ENCODE measurements around the gene TAMALIN. TPM values are rescaled to one million over a fixed set of nuclear protein-coding genes. Genes with fewer than 3 reads are reported as not detected.

Gene TAMALIN
- total RNA-seq, 1 donor from 2014 or later, result 11.1 TPM

DNA sequence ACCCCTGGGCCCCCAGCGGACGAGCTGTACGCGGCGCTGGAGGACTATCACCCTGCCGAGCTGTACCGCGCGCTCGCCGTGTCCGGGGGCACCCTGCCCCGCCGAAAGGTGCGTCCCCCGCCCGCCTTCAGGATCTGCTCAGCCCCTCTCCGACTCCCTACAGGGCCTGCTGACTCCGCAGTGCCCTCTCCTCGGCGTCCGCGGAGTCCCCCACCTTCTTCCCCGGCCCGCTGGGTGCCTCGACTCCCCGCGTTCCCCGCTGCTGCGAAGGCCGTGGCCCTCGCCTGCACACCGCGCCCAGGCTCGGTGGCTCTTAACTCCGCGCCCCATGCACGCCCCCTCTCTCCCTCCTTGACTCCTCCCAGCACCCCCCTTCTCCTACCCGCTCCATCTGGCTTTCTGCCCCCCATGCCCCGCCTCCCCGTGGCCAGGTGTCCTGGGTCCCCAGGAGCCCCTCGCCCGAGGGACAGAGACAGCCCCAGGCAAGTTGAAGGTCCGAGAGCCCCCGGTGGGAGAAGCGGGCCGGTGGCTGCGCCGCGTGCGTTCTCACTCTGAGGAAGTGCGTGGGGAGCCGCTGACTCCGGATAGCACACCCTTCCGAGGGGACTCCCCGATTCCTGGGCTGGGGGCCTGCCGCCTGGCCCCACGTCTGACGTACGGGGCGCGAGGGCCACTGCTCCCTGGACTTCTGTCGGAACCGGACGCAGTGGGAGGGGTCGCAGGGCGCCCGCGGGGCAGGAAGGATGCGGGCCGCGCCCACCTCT lies 594 bp downstream of the TAMALIN start:
- DNase-seq (ENCODE audit: low spot score), result no peak
- Mint-ChIP-seq H3K4me3 (ENCODE audit: unreplicated experiment) (peak overlapping the region; percentile 78), H3K27me3 (ENCODE audit: low read depth) (no peaks in the 10 kb centered on the region)

DNA sequence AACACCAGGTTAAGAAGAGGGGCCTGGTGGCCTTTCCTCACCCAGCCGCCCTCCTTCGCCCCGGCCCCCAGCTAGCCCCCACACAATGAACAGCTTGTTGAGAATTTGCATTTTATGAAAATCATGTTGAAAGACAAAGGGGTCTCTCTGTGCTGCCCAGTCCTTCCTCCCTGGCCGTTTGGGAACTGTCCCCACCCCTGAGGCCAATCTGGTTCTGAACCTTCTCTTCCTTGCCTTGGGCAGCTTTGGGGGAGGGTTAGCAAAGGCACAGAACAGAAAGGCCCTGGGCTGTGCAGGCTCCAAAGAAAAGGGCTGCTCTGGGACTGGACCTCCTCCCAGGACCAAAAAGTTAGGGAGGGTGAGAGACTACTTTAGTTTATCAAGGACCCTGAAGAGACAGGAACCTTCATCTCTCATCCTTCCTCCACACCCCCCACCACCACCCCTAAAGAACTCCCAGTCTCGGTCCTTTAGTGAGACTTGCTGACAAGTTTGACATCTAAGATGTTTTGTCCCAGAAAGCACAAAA lies 1.3 kb downstream of the TAMALIN start:
- TF ChIP-seq, protein P1, sequence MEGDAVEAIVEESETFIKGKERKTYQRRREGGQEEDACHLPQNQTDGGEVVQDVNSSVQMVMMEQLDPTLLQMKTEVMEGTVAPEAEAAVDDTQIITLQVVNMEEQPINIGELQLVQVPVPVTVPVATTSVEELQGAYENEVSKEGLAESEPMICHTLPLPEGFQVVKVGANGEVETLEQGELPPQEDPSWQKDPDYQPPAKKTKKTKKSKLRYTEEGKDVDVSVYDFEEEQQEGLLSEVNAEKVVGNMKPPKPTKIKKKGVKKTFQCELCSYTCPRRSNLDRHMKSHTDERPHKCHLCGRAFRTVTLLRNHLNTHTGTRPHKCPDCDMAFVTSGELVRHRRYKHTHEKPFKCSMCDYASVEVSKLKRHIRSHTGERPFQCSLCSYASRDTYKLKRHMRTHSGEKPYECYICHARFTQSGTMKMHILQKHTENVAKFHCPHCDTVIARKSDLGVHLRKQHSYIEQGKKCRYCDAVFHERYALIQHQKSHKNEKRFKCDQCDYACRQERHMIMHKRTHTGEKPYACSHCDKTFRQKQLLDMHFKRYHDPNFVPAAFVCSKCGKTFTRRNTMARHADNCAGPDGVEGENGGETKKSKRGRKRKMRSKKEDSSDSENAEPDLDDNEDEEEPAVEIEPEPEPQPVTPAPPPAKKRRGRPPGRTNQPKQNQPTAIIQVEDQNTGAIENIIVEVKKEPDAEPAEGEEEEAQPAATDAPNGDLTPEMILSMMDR (IDR thresholded peaks at IDR 0.05), result no peak
- Mint-ChIP-seq H3K27ac (ENCODE audit: unreplicated experiment) (no peak overlapping the region), H3K9me3 (ENCODE audit: low read depth) (no peaks in the 10 kb centered on the region), H3K4me3 (ENCODE audit: unreplicated experiment) (peak overlapping the region; percentile 78), H3K27me3 (ENCODE audit: low read depth) (no peaks in the 10 kb centered on the region), H3K36me3 (ENCODE audit: low read depth) (no peaks in the 10 kb centered on the region), H3K4me1 (ENCODE audit: low read depth) (peaks cover 35% of the 10 kb centered on the region)
- no peak for DNase-seq (ENCODE audit: low spot score)

More for the DNA sequence above, 594 bp downstream of the TAMALIN start:
- Mint-ChIP-seq H3K4me1 (ENCODE audit: low read depth) (peaks cover 35% of the 10 kb centered on the region), H3K36me3 (ENCODE audit: low read depth) (no peaks in the 10 kb centered on the region), H3K9me3 (ENCODE audit: low read depth) (no peaks in the 10 kb centered on the region), H3K27ac (ENCODE audit: unreplicated experiment) (no peak overlapping the region)
- TF ChIP-seq, protein P1 (IDR thresholded peaks at IDR 0.05), result no peak

DNA sequence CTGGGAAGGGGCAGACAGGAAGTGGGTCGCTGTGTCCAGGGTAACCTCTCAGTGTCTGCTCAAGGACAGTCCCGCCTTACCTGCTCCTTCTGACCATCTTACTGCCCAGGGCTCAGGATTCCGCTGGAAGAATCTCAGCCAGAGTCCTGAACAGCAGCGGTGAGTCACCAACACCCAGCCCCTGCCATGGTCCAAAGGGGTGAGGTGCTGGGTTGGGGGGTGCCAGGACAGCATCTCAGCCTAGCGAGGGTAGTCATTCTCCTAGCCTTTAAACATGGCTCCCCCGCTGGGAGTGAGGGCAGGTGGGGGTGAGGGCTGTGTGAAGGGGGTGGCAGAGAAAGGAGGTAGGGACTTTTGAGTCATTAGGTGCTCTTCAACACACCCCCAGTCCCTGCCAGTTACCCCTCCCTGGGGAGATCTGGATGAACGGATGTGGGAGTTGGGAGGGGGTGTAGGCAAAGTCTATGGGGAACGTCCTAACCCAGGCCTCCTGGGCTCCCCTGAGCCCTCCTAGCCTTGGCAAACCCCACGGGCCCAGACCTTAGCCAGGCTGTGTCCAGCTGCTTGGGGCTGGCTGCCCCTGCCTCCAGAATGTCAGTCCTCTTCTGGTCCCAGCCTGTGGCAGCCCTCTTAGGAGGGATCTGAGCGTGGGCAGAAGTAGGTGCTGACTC lies 2.5 kb downstream of the TAMALIN start:
- H3K9me3 Mint-ChIP-seq (ENCODE audit: low read depth), result no peaks in the 10 kb centered on the region
- TF ChIP-seq, protein P1 (IDR thresholded peaks at IDR 0.05), result no peak
- H3K27me3 Mint-ChIP-seq (ENCODE audit: low read depth), result no peaks in the 10 kb centered on the region
- peaks cover 35% of the 10 kb centered on the region for H3K4me1 Mint-ChIP-seq (ENCODE audit: low read depth)
- H3K27ac Mint-ChIP-seq (ENCODE audit: unreplicated experiment), result peak overlapping the region; percentile 83
- H3K36me3 Mint-ChIP-seq (ENCODE audit: low read depth), result no peaks in the 10 kb centered on the region
- no peak overlapping the region for H3K4me3 Mint-ChIP-seq (ENCODE audit: unreplicated experiment)
- DNase-seq (ENCODE audit: low spot score), result no peak

DNA sequence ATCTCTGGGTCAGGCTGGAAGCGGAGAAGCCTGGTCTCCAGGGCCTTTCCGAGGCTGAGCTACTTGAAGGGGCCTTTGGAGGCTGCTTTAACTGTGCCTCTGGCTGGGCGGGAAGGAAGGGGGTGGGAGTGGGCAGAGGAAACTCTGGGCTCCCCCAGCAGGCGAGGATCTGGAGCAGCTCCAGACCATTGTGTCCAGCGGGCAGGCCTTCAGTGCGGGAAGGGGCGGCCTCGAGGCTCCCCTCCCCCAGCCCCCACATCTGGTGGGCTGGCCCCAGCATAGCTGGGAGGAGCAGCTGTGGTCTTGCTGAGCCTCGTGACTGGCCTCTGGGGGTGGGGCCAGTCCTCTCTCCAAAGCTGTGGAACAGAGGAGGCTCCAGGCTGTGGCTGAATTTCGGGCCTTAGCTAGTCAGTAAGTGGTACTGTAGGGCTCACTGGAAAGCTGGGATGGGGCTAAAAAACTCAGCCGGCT lies 3.4 kb downstream of the TAMALIN start:
- no peak for DNase-seq (ENCODE audit: low spot score)
- H3K4me3 Mint-ChIP-seq (ENCODE audit: unreplicated experiment), result peak overlapping the region; percentile 40
- H3K36me3 Mint-ChIP-seq (ENCODE audit: low read depth), result no peaks in the 10 kb centered on the region
- peak overlapping the region; percentile 83 for H3K27ac Mint-ChIP-seq (ENCODE audit: unreplicated experiment)
- H3K27me3 Mint-ChIP-seq (ENCODE audit: low read depth), result no peaks in the 10 kb centered on the region
- TF ChIP-seq, protein P1 (IDR thresholded peaks at IDR 0.05), result no peak
- H3K9me3 Mint-ChIP-seq (ENCODE audit: low read depth), result no peaks in the 10 kb centered on the region
- H3K4me1 Mint-ChIP-seq (ENCODE audit: low read depth), result peaks cover 35% of the 10 kb centered on the region

Measured in chondrocyte (in vitro differentiated cells).